HG02588 (cell line): ENCODE measurements around the gene MYH9.
"Not testable (repeated sequence)": the region's sequence is repeated elsewhere in the genome, so short reads cannot be mapped to it uniquely, and the experiment has no call there.

ENCODE experiments used
- ATAC-seq: cut with Tn5 transposase; IDR thresholded peaks from one replicate; pipeline ENCODE4 v1.9.1; 2021; ENCODE audit warnings: mild to moderate bottlenecking, moderate library complexity; ENCODE audit not compliant: unreplicated experiment

Gene MYH9

DNA sequence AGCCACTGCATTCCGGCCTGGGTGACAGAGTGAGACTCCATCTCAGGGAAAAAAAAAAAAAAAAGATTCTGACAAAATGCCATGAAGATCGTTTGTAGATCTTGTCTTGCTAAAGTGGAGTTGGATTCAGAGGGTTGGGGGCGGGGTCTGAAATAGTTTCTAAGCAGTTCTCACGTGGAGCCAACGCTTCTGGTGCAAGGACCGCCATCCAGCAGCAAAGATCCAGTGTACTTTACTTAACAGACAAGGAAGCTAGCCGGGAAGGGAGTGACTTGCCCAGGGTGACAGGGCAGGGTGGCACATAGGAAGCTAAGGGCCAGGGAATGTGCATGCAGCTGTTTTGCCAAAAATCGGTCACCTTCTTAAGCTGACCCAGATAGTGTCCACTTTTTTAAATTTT is 107.4 kb downstream of the MYH9 start:
- ATAC-seq, result no peak

DNA sequence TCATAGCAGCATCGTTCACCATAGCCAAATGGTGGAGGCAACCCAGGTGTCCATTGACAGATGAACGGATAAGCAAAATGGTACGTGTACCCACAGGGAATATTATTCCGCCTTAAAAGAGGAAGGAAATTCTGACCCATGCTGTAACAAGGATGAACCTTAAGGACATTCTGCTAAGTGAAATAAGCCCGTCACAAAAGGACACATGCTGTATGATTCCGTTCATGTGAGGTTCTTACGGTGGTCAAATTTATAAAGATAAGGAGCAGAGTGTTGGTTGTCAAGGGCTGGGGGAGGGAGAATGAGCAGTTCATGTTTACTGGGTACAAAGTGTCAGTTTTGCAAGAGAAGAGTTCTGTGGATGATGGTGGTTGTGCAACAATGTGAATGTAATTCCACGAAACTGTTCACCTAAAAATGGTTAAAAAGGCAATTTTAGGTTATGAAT is 108.5 kb downstream of the MYH9 start:
- ATAC-seq, result no peak

DNA sequence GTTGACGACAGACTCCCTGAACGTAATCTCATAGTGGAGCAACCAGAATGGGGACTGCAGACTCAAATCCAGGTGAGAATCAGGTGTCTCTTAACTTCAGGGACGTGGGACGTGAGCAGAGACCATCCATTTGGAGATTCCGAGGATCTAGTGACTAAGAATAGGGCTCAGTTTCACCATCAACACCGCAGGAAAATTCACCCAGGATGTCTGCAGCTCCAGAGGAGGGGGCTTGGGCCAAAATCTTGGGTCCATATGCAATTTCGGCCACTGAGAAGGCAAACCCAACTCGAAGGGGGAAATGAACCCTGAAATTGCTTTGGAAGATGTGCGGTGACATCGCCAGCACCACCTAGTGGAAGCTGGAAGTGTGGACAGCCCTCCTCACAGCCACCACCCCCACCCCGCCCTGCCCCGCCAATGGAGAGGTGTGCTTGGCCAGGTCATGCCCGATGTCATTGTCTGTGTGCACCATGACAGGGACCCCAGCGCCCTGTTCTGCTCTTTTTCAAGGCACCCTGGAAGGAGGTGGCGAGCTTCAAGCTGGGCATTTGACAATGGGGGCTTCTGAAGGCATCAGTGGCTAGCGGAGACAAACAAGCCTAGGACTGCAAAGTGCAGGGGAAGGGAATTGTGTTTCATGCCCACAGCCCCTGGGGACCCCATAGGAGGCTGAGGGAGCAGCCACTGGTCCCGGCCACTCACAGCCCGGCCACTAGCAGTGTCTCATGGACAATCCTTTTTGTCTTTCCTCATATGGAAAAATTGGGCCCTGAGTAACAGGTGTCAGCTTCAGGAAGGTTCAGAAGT is 110.1 kb downstream of the MYH9 start:
- no peak for ATAC-seq

DNA sequence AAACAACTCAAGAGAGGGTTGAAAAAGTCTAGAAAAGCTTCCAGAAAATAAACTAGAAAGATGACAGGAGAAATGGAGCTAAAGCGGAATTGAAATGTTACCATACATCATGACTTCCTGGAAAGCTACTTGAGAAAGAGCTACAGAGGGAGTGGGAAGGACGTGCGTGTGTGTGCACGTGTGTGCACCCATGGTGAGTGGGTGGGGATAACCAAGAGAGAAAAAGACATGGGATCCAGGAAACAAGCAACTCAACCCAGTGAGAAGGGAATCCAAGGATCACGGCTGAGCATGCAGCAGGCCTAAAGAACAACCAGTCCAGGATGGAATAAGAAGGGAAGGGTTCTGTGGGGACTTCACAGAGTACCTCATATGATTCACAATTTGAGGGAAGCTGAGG is 113.2 kb downstream of the MYH9 start:
- ATAC-seq, result no peak

- ATAC-seq, result not testable (repeated sequence)
Measured at GRCh38 chr22:36271951-36272350, 115.8 kb downstream of the MYH9 start.

GRCh38 chr22:36271231-36271630 is 116.5 kb downstream of the MYH9 start:
- not testable (repeated sequence) for ATAC-seq

DNA sequence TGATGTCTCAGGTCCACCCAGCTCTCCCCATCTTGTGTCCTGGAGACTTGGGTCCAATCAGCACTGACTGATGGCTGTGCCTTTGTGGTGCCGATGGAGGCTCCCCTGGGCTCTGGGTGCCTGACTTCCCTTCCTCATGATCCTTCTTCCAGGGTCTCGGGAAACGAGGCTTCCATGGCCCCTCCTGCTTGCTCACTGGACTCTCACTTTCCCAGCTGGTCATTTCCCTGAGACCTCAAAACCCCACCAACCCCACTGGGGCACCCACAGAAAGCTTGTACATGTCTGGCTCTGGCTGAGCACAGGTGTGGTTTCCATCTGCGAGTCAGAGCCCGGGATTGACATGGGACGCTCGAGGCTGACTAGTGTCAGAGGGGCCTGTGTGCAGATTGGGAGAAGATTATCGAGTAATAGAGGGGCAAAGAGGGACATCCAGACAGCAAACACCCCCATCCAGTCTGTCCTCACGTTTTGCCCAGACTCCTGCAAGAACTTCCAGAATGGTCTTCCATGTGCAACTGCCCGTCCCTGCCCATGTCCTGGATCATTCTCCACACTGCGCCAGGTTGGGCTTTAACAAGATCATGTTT is 119.8 kb downstream of the MYH9 start:
- no peak for ATAC-seq

DNA sequence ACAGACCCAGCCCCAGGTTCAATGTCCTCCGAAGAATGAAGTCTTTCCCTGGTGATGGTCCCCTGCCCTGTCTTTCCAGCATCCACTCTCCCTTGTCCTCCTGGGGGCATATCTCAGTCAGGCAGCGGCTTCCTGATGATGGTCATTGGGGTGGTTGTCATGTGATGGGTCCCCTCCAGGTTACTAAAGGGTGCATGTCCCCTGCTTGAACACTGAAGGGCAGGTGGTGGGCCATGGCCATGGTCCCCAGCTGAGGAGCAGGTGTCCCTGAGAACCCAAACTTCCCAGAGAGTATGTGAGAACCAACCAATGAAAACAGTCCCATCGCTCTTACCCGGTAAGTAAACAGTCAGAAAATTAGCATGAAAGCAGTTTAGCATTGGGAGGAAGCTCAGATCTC is 120.7 kb downstream of the MYH9 start:
- ATAC-seq, result no peak

DNA sequence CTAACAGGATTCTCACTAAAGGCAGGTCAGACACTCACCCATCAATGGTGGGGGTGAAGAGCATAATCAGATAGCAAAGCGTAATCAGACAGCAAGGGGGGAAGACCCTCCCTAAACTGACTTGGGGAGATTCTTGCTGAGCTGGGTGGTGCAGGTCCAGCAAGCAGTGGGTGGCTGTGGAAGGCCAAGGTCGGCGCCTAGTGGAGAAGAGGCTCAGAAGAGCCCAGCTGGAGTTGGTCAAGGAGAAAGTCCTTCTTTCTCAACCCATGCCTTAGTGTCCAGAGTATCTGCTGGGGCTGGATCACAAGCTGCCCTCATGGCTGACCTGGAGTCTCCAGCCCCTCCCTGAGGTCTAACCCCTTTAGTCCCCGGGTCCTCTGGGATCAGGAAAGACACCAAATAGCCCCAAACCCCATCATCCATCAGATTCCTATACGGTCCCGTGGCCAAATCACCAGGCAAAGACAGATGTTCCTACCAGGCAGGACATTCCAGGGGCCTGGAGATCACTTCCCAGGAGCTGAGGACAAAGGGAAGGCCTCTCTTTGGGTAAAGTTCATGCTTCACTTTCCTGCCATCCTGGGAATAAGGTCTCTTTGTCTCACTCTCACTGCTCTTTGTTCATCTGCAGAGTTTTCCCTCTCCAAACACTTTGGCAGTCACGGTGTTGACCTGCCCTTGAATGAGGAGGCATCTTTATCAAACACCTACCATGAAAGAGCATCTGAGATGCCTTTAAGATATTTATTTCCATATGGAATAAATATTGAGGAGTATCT is 123.7 kb downstream of the MYH9 start:
- not testable (repeated sequence) for ATAC-seq

- not testable (repeated sequence) for ATAC-seq
Measured at GRCh38 chr22:36263216-36263673, 124.5 kb downstream of the MYH9 start.

DNA sequence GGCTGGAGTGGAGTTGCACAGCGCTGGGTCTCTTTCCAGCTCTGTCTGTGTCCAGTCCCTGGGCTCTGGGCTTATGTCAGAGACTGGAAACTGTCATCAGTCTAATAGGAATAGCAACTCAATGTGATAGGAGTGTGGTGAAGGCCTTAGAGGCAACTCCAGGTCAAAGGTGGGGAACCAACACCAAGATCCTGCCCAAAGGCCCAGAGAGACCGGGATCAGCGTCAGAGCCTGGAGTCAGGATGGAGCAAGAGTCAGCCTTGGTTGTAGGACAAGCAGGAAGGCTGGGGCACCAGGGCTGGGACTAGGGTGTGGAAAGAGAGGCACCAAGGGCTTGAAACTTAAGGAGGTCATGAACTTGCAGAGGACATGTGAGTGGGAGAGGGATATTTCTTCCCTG is 125.5 kb downstream of the MYH9 start:
- ATAC-seq, result not testable (repeated sequence)

DNA sequence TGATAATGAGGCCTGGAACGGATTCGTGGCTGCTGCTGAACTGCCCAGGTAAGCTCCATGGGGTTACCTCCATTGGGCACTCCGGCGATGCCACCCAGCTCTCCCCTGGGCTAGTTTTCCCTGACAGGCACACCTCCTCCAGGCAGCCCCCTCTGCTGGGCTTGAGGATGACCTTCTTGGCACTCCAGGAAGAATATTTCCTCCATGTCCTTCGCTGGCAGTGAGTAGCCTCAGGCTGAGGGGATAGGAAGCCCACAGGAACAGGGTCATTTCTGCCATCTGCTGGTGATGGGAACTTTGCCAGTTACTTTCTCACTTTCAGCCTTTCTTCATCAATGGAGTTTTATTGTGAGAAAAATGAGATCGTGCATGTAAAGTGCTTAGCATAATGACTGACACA is 126.1 kb downstream of the MYH9 start:
- ATAC-seq, result not testable (repeated sequence)

GRCh38 chr22:36259615-36260300 is 128.0 kb downstream of the MYH9 start:
- ATAC-seq, result no peak

GRCh38 chr22:36258701-36259614 is 128.8 kb downstream of the MYH9 start:
- no peak for ATAC-seq

- ATAC-seq, result no peak
Measured at GRCh38 chr22:36257948-36258670, 129.7 kb downstream of the MYH9 start.

GRCh38 chr22:36257308-36257707 is 130.5 kb downstream of the MYH9 start:
- ATAC-seq, result no peak

GRCh38 chr22:36256478-36256877 is 131.3 kb downstream of the MYH9 start:
- no peak for ATAC-seq

GRCh38 chr22:36255572-36255971 is 132.2 kb downstream of the MYH9 start:
- not testable (repeated sequence) for ATAC-seq
